Common myeloid progenitor, CD34-positive (primary cell): ENCODE data around the gene ANKRD36C.
A peak's percentile ranks its signal among the peaks of the same experiment; 100 is the strongest.
"Not testable (repeated sequence)": the region's sequence is repeated elsewhere in the genome, so short reads cannot be mapped to it uniquely, and the experiment has no call there.

Experiments
- CTCF ChIA-PET: fragments of 350-600 bp; sonication (Branson Sonifier 250); formaldehyde crosslinking; loops from one replicate; lab custom pipeline; 2021; ENCODE audit warnings: antibody characterized with exemption; lab: Charles Lee
- POLR2A ChIA-PET: fragments of 350-600 bp; sonication (Branson Sonifier 250); formaldehyde crosslinking; loops from one replicate; lab custom pipeline; 2021; ENCODE audit warnings: antibody characterized with exemption; lab: Charles Lee
- DNase-seq, 3 donors: peaks; one replicate each; pipeline versions ENCODE4 v3.0.0 to v3.0.0-alpha.2; 2013
- H3K27ac ChIP-seq, 2 experiments: 1 replicate in 1 of 2; 2 replicates in 1 of 2; pipeline ENCODE4 v1.7.0; 2013; ENCODE audit warnings: inconsistent platforms in 2 of 2, low read length in 2 of 2, mild to moderate bottlenecking in 2 of 2, low read depth in 1 of 2, moderate library complexity in 1 of 2; ENCODE audit not compliant: severe bottlenecking in 2 of 2, insufficient read depth in 1 of 2, poor library complexity in 1 of 2
- H3K27me3 ChIP-seq, 5 experiments: replicated peaks in 2 of 5; 1 replicate in 3 of 5; 2 replicates in 2 of 5; pipeline versions ENCODE4 v1.6.1 to v1.7.0; 2013; ENCODE audit warnings: low read length in 4 of 5, mild to moderate bottlenecking in 2 of 5, moderate library complexity in 2 of 5, inconsistent platforms in 1 of 5; ENCODE audit not compliant: insufficient read depth in 5 of 5, control insufficient read depth in 4 of 5
- H3K36me3 ChIP-seq, 4 experiments: 1 replicate in 2 of 4; 2 replicates in 2 of 4; pipeline versions ENCODE4 v1.6.1 to v1.7.0; 2013; ENCODE audit warnings: low read length in 3 of 4, control low read depth in 1 of 4, mild to moderate bottlenecking in 1 of 4; ENCODE audit not compliant: control insufficient read depth in 4 of 4, insufficient read depth in 4 of 4
- H3K4me1 ChIP-seq, 4 experiments: 1 replicate in 3 of 4; 2 replicates in 1 of 4; pipeline versions ENCODE4 v1.6.1 to v1.7.1; 2013; ENCODE audit warnings: low read length in 3 of 4, mild to moderate bottlenecking in 3 of 4, control low read depth in 1 of 4, inconsistent platforms in 1 of 4, moderate library complexity in 1 of 4; ENCODE audit not compliant: control insufficient read depth in 4 of 4, insufficient read depth in 4 of 4; ENCODE audit errors: control extremely low read depth in 1 of 4
- H3K4me3 ChIP-seq, 7 experiments: 1 replicate in 4 of 7; 2 replicates in 3 of 7; pipeline versions ENCODE4 v1.5.1 to v1.7.0; 2013; ENCODE audit warnings: mild to moderate bottlenecking in 7 of 7, low read length in 6 of 7, moderate library complexity in 6 of 7, inconsistent platforms in 2 of 7, low read depth in 2 of 7, control low read depth in 1 of 7; ENCODE audit not compliant: insufficient read depth in 4 of 7, control insufficient read depth in 1 of 7; ENCODE audit errors: extremely low read depth in 1 of 7
- H3K9me3 ChIP-seq, 5 experiments: 1 replicate in 4 of 5; 2 replicates in 1 of 5; pipeline versions ENCODE4 v1.6.1 to v1.7.1; 2013; ENCODE audit warnings: low read length in 4 of 5, mild to moderate bottlenecking in 2 of 5, inconsistent platforms in 1 of 5, low read depth in 1 of 5, moderate library complexity in 1 of 5; ENCODE audit not compliant: control insufficient read depth in 4 of 5, insufficient read depth in 2 of 5; ENCODE audit errors: control extremely low read depth in 1 of 5
- WGBS: methylation state at CpG from one replicate; pipeline ENCODE4 v1.1.5; 2013; ENCODE audit not compliant: insufficient coverage; 5-methylcytosine and 5-hydroxymethylcytosine counted together

Gene ANKRD36C

DNA sequence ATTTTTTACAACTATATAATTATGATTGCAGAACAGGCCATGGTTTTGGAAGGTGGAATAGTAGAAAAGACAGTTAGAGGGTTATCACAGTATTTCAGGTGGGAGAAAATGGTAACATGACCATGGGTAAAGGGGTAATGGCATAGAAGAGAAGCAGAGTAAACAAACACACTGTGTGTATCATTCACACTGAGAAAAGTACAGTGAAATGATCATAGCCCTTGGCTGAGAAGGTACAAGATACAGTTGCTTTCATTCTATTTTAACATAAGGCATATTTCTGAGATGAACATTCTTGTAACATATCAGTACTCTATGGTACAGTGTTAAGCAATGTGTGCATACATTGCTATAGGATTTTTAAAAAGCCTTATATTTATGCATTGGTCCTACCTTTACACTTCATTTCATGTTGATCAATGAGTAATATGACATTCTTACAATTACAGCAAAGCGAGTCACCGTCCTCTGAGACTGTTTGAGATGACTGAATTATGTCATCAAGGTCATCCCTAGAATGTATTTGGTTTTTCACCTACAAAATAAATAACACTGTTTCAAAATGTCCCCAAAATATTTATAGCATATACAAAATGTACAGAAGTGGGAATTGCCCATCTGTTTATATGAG lies 124.5 kb downstream of the ANKRD36C start:
- WGBS: no CpG with 5 or more reads among the region's 2 CpGs
- POLR2A ChIA-PET, DNase-seq, H3K4me3 ChIP-seq, H3K36me3 ChIP-seq, H3K27me3 ChIP-seq, H3K27ac ChIP-seq, H3K4me1 ChIP-seq, H3K9me3 ChIP-seq, CTCF ChIA-PET: not testable (repeated sequence)

GRCh38 chr2:95862121-95862520 lies 129.5 kb downstream of the ANKRD36C start:
- H3K36me3 ChIP-seq, H3K27me3 ChIP-seq, DNase-seq, CTCF ChIA-PET, H3K4me1 ChIP-seq, POLR2A ChIA-PET, H3K9me3 ChIP-seq, H3K27ac ChIP-seq, H3K4me3 ChIP-seq: not testable (repeated sequence)
- WGBS: no CpG with 5 or more reads among the region's 3 CpGs

DNA sequence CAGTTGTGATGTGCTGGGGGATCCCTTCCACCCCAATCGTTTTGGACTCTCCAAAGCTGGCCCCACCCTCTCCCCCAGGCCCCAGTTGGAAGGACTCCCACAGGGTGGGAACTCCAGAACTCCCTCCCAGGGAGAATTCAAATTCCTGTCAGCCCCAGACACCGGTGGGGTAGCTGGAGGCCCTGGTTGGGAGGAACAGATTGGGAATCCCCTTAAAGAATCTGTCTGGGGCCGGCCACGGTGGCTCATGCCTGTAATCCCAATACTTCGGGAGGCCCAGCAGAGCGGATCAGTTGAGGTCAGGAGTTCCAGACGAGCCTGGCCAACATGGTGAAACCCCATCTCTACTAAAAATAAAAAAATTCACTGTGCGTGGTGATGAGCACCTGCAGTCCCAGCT lies 155.5 kb downstream of the ANKRD36C start:
- ChIA-PET CTCF (no interaction called here), POLR2A (no interaction called here)
- Histone ChIP-seq H3K9me3 (peaks cover 0 to 21% (median 9%) of the 10 kb centered on the region in 5 experiments), H3K27me3 (no peaks in the 10 kb centered on the region), H3K36me3 (peaks cover 5 to 72% (median 22%) of the 10 kb centered on the region in 4 experiments), H3K4me1 (no peaks in the 10 kb centered on the region), H3K27ac (no peak overlapping the region), H3K4me3 (no peak overlapping the region)
- no peak for DNase-seq
- 100% methylated on average over 8 of the region's 8 CpGs for WGBS

GRCh38 chr2:95834077-95835013 lies 157.3 kb downstream of the ANKRD36C start:
- 96% methylated on average over 11 of the region's 12 CpGs for WGBS
- peaks cover 7 to 85% (median 32%) of the 10 kb centered on the region in 4 experiments for H3K36me3 ChIP-seq
- H3K4me1 ChIP-seq, CTCF ChIA-PET, DNase-seq, H3K27me3 ChIP-seq, H3K27ac ChIP-seq, POLR2A ChIA-PET, H3K4me3 ChIP-seq: not testable (repeated sequence)
- peaks cover 0 to 32% (median 16%) of the 10 kb centered on the region in 5 experiments for H3K9me3 ChIP-seq

- peak in 1 of 3 donors; percentile 3 for DNase-seq
- H3K9me3 ChIP-seq: peaks cover 7 to 54% (median 25%) of the 10 kb centered on the region in 5 experiments
- H3K36me3 ChIP-seq: peaks cover 2 to 10% (median 6%) of the 10 kb centered on the region in 4 experiments
- H3K27me3 ChIP-seq, CTCF ChIA-PET, H3K4me3 ChIP-seq, POLR2A ChIA-PET, H3K4me1 ChIP-seq, H3K27ac ChIP-seq: not testable (repeated sequence)
- WGBS: no CpG with 5 or more reads among the region's 3 CpGs
Observed at GRCh38 chr2:95824218-95824617, 167.4 kb downstream of the ANKRD36C start.

- CTCF ChIA-PET: interaction anchor here (1.7 kb wide), 1 partner anchor 12 kb away, joined by 3 read pairs; no protein-coding TSS in a partner anchor
- H3K27me3 ChIP-seq, DNase-seq, H3K4me3 ChIP-seq, H3K36me3 ChIP-seq, H3K4me1 ChIP-seq, POLR2A ChIA-PET, H3K27ac ChIP-seq: not testable (repeated sequence)
- peaks cover 5 to 25% (median 6%) of the 10 kb centered on the region in 5 experiments for H3K9me3 ChIP-seq
- no CpG with 5 or more reads among the region's 2 CpGs for WGBS
Observed at GRCh38 chr2:95817521-95817920, 174.1 kb downstream of the ANKRD36C start.

- H3K27me3 ChIP-seq, H3K27ac ChIP-seq, DNase-seq, H3K4me1 ChIP-seq, POLR2A ChIA-PET, H3K36me3 ChIP-seq, H3K4me3 ChIP-seq, CTCF ChIA-PET: not testable (repeated sequence)
- H3K9me3 ChIP-seq: peaks cover 0 to 11% (median 2%) of the 10 kb centered on the region in 5 experiments
- WGBS: no CpG with 5 or more reads among the region's 1 CpG
Observed at GRCh38 chr2:95813311-95813710, 178.3 kb downstream of the ANKRD36C start.
